HG02852 (cell line): ENCODE data around the gene COMMD1.
"Not testable (repeated sequence)": the region's sequence is repeated elsewhere in the genome, so short reads cannot be mapped to it uniquely, and the experiment has no call there.

Experiments
- ATAC-seq: cut with Tn5 transposase; IDR thresholded peaks from one replicate; pipeline ENCODE4 v1.9.1; 2021; ENCODE audit warnings: mild to moderate bottlenecking, moderate library complexity; ENCODE audit not compliant: unreplicated experiment

Gene COMMD1

DNA sequence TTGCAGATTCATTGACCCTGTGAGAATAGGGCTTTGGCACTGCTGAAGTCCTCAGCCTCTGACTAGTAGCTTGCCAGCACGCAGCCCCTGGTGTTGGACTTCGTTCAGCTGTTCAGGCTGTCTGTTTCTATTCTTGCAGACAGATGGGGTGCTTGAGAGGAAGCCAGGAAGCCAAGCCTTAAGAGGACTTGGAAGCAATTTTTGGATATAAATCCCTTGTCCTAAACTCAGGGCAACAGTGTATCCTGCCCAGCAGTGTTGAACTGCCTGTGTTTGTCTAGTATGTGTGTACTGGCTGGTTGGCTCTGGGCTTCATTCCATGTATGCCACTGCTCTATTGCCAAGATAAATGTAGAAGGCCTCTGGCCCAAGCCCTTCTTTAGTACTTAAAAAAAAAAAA, 108.6 kb downstream of the COMMD1 start:
- no peak for ATAC-seq

- ATAC-seq = no peak
Observed at GRCh38 chr2:62016957-62017356, 111.5 kb downstream of the COMMD1 start.

- ATAC-seq = no peak
Observed at GRCh38 chr2:62029910-62030309, 124.4 kb downstream of the COMMD1 start.

- no peak for ATAC-seq
Observed at GRCh38 chr2:62030902-62031301, 125.4 kb downstream of the COMMD1 start.

GRCh38 chr2:62032096-62032495, 126.6 kb downstream of the COMMD1 start:
- ATAC-seq = no peak

- no peak for ATAC-seq
Observed at GRCh38 chr2:62034715-62035114, 129.2 kb downstream of the COMMD1 start.

DNA sequence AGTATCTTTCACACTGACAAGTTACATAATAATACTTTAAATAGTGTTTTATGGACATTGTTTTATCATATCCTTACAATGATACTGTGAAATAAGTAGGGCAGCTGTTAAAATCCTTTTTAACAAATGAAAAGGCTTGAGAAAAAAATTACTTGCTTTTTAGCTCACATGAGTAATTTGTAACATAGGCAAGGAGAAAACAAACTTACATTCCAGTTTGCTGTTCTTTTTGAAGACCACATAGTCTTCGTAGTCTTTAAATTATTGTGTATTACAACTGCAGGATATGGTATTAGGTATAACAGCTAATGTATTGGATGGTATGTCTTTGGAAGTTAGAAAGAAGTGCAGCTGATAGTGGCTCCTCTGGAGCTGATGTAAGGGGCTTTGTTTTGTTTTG, 130.8 kb downstream of the COMMD1 start:
- ATAC-seq = no peak

DNA sequence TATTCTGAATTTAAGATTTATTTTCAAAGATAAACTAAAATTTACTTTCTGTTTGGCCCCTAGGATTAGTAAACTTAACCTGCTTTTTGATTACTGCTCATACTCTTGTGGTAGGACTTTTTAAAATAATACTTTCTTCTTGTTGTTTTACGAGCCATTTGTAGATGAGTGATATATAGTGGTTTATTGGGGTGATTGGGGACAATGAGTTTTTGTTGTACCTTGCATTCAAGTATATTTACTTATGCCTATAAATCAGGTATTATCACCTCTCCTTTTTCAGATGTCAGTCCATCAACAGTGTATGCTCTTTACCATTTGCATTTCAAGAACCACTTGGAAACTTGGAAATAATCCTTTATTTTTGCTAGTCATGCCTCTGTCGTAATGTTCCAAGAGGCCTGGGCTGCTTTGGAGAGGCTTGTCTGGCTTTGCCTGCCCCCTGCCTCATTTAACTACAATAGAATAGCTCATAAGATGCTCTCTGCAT, 131.3 kb downstream of the COMMD1 start:
- no peak for ATAC-seq

DNA sequence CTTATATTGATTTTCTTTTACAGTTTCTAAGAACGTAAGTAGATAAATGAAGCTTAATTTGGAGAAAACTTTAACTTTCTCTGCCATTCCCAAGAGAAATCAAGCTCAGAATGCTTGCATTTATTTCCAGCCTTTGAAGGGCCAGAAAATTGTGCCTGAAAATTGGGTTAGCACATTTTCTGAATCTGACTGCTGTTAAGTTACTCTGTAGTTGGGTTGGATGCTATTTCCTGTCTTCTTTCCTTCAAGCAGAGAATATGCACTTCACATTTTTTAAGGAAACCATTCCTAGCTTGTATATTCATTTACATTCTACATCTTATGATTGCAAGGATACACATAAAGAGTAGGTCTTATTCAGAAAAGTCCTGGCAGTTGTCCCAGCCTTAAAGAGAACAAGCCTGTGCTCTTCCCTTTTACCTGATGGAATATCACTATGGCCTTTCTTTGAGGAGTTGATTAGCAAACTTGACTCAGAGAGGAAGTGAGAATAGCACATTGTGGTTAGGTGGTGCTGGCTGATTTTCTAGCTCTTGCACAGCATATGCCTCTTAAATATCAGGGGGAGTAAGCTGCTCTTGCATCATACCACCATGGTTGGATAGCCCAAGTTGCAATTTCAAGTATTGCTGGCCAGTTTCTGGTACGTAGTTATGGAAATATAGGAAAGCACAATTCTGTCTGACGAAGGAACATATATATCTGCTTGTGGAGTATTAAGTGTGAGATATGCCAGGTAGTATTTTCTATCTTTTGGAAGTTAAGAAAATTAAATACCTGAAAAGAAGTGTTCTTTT, 133.7 kb downstream of the COMMD1 start:
- ATAC-seq = peak; percentile 99

DNA sequence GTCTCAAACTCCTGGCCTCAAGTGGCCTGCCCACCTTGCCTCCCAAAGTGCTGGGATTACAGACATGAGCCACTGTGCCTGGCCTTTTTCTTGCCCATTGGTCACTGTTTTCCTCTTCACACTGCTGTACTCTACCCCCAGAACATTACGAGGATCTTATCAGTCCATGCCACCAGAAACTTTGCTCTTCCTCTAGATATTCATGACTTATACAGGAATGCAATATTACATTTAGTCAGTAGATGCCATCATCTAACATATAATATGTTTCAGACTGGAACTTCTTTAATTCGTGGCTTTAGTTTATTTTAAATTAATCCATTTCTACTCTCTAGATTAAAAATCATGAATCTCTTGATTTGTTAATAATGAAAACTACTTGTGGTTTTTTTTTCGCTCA, 135.5 kb downstream of the COMMD1 start:
- ATAC-seq = no peak

GRCh38 chr2:62041701-62042385, 136.4 kb downstream of the COMMD1 start:
- ATAC-seq = not testable (repeated sequence)

DNA sequence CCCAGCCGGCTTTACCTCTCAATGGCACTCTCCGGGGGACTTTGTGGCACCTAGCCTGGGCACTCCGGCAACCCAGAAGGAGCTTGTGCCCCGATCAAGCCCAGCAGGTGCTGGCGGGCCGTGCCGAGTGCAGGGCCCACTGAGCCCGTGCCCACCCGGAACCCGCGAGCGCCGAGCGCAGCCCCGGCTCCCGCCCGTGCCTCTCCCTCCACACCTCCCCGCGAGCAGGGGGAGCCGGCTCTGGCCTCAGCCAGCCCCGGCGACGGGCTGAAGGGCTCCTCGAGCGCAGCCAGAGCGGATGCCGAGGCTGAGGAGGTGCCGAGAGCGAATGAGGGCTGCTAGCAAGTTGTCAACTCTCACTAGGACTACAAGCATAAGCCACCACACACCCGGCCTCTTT, 136.9 kb downstream of the COMMD1 start:
- ATAC-seq = no peak

GRCh38 chr2:62042944-62043343, 137.5 kb downstream of the COMMD1 start:
- ATAC-seq = no peak

- no peak for ATAC-seq
Observed at GRCh38 chr2:62045017-62045543, 139.6 kb downstream of the COMMD1 start.

- ATAC-seq = no peak
Observed at GRCh38 chr2:62046141-62046540, 140.7 kb downstream of the COMMD1 start.

DNA sequence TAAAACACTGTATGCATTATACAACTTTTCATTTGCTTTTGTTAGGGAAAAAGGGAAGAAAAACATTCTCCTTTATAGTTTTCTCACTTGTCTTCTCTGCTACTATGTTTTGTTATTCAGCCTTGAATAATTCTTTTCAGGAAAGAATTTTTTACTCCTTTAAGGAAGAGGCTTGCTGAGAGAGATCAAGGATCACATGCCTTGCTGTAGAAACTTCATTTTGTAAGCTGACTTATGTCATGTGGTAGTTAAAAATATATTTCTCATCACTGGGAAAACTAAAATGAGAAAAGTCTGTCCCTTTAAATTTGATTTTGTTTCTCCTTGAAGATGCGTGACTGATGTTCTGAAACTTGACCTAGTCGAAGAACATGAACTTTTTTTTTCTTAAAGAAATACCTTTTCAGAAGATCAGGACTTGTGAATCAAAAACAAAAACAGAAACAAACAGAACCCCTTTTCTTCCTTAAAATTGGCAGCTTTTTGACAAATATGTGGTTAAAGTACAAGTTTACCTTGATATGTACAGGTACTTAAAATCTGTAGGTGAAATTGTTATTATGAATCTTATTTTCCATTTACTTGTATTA, 145.1 kb downstream of the COMMD1 start:
- no peak for ATAC-seq

DNA sequence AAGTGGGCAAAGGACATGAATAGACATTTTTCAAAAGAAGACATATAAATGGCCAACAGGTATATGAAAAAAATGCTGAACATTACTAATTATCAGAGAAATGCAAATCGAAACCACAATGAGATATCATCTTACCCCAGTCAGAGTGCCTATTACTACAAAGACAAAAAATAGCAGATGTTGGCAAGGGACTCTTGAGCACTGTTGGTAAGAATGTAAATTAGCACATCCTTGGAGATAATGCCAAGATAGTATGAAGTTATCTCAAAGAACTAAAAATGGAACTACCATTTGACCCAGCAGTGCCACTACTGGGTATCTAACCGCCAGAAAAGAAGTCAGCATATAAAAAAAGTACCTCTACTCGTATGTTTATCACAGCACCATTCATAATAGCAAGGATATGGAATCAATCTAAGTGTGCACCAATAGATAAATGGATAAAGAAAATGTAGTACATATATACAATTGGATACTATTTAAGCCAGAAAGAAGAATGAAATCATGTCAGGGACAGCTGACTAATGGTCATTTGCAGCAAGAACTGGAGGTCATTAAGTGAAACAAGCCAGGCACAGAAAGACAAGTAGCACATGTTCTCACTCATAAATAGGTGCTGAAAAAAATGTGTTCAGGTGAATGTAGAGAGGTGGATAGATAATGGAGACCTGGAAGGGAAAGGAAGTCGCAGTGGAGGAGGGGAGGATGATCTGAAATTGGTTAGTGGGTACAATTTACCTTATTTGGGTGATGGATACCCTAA, 148.7 kb downstream of the COMMD1 start:
- no peak for ATAC-seq

- no peak for ATAC-seq
Observed at GRCh38 chr2:62054916-62055450, 149.5 kb downstream of the COMMD1 start.

- ATAC-seq = no peak
Observed at GRCh38 chr2:62055724-62056336, 150.4 kb downstream of the COMMD1 start.

DNA sequence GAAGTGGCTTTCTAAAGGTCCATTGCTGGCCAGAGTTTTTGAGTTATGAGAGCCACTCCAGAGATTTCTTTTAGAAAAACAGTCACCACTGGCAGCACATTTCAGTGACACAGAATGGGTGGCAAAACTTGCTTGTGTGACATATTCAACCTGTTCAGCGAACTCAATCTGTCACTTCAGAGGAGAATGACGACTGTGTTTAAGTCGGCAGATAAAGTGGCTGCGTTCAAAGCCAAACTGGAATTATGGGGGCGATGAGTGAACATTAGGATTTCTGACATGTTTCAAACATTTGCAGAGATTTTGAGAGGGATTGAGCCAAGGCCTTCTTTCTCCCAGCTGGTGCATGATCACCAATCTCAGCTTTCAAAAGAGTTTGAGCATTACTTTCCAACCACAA, 150.9 kb downstream of the COMMD1 start:
- no peak for ATAC-seq
